Nucleus accumbens (tissue), 56 donors: ENCODE data around the gene CHRNA9.
A peak's percentile ranks its signal among the peaks of the same experiment; 100 is the strongest.

Source experiments
- DNase-seq, 56 donors: peaks; one replicate each; lab custom pipeline; 2025; lab: John Stamatoyannopoulos, UW

CHRNA9 gene

DNA sequence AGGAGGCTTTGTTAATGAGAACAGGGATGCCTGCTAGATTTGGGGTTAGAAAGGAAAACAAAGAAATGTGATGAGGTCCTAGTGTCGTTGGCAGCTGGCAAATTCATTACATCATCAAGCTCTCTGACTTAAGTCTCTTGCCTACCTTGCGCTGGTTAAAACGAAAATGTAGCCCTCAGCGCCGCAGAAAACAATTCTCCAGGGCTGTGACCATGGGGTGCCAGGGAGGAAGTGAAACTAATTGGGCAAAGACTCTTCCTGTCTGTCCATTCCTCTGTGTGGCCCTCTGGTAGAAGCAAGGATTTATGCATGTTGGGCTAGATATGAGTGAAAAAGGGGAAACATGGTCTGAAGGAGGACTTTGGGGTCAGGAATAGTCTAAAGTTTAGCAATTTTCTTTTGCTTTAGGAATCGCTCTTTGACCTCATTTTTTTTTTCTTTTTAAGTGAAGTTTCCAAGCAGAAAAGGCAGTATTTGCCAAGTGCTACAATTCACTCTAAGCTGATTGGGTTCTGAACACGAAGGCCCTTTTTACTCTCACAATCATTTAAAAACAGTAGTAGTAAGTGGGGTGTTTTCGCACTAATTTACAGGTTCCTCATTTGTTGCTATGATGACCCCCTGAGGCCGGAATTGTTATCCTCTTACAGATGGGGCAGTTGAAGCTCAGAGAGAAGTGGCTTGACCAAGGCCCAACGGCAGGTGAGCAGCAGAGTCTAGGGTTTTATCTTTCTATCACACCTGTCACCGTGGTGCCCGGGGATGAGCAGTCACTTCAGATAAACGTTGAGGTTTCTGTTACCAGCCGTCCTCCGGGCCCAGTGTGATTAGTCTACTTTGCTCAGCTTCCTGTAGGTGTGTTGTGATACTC lies 27.3 kb upstream of the CHRNA9 start:
- no peak for DNase-seq

DNA sequence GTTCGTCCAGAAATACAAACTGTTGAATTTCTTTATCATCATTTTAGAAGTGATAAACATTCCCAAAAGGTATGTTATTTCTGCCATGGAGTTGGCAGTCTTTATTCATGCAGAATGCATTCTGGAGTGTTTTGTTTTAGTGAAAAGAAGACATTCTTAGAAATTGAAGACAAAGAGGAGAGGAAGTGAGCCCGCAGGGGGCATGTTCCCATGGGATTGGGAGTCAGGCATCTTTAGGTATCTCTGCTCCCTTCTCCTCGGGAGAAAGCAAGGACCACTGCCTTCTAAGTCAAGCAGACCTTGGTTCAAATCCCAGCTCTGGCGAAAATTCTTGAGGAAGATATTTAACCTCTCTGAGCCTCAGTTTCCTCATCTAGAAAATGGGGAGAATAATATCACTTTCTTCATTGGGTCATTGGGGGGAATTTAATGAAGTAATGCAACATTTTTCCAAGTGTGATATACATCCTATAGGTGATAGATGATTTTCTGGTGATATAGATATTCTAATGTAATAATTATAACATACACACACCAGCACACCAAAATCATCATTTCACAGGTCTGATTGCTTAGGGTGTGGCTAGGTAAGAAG lies 26.5 kb upstream of the CHRNA9 start:
- no peak for DNase-seq

DNA sequence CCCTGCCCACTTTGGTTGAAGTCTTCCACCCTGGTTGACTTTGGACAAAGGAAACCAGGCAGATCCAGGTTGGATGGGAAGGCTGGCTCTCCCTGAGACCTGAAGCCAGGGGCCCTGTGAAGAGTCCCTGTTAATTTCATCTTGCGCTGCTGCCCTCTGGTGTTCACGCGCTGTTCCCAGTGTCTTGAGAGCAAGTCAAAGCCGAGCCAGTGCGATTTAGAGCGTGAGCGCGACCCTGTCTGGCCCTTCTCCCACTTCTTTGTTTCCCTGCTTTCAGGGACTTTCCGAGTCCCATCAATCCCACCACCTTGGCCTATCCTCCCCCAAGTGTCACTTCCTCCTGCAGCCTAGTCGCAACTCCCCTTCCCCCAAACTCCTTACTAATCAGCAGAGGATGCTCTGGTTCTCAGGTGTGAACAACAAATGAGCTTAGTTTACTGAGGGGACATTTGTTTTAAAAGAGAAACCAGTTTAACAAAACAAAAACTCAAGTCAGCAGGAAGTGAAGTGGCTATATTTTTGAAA lies 25.8 kb upstream of the CHRNA9 start:
- DNase-seq, result no peak

DNA sequence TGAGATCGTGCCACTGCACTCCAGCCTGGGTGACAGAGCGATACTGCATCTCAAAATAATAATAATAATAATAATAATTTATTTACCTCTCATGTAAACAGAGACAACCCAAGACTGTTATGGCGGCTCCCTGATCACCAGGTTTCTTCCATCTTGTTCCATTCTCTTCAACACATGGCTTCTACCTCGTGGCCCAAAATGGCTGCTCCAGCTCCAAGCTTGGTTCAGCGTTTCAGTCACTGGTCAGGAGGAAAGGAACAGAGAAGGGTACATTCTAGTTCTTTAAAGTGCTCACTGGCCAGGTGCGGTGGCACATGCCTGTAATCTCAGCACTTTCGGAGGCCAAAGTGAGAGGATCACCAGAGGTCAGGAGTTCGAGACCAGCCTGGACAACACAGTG lies 24.9 kb upstream of the CHRNA9 start:
- DNase-seq, result no peak

DNA sequence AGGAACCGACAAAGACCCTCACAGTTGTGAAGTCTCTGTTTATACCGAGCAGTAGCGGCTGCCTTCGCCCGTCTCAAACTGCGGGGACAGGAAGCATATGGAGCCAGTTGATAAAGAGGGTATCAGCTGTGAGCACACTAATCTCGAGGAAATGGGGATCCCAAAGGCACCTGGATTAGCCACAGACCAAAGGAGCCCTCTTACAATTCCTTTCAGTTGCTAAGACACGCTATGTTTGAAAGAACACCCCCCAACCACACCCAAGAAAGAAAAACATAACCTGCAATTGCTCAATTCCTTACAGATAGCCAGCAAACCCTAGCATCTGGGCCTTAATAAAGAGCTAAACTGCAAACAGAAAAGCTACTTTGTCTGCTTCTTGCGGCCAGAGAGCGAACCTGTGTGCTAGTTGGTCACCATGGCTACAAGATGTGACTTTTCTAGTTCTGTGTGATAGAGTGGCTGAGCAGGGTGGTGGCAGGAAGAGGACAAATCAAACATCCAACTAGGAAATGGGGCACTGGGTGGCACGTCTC lies 23.3 kb upstream of the CHRNA9 start:
- no peak for DNase-seq

DNA sequence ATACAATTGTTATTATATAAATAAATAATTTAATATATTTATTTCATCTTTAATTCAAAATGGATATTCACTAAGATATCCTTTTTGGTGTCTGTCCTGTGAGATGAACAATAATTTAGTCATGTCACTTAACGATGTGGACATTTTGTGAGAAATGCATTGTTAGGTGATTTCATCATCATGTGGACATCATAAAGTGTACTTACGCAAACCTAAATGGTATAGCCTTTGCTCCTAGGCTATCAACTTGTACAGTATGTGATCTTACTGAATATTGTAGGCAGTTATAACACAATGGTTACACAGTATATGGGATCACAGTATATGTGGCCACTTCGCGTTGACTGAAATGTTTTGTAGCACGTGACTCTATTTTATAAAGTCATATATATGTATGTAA lies 20.2 kb upstream of the CHRNA9 start:
- DNase-seq, result no peak

DNA sequence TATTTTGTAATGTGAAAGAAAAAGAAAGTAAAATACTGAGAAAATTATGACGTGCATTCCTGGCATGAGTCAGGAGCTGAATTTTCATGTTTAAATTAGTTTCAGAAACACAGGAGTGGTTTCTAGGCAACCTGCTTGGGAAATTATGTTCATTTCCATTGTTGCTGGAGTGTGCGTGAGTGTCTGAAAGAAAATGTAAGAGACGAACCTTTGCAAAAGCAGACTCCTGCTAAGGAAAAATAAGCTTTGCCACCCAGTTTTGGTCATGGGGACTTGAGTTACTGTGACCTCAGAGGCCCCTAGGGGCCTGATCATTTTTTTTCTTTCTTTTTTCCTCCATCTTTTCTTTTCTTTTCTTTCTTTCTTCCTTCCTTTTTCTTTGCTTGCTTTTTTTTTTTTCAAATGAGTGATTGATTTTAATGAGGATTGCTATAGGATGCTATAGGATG lies 18.8 kb upstream of the CHRNA9 start:
- DNase-seq, result no peak

DNA sequence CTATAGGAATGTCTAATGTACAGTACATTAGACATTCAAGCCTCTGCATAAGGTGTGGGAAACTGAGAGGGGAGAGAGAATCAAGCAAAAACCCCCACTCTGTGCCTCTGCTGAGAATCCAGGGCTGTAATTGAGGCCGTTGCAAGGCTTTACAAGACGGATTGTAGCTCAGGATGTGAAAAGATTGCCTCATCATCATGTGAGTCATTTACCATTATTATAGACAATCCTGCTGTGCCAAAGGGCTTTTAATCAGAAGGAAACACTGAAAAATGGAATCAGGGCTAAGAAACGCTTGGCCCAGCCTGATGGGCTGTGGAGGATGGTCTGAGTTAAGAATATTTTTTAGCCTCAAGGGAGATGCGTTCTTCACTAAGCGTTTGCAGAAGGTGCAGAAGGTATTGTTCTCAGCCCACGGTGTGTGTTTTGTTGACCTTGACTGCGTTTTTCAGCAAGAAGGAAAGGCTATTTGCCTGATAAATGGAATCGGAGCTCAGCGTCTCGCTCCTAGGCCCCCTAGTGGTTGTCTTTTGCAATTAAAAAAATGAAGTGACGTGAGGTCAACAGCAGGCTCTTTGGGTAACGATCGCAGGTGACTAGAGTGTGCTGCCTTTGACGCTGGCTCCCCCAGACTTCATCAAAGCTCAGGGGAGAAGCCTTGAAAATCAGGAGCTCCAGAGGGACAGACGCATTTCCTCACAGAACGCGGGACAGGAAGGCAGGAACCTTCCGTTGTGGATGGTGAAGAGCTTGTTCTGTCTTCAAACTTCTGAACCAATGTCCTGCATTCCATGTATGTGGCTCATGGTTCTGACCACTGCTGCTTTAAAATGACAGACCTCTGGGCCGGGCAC lies 18.1 kb upstream of the CHRNA9 start:
- DNase-seq, result no peak

DNA sequence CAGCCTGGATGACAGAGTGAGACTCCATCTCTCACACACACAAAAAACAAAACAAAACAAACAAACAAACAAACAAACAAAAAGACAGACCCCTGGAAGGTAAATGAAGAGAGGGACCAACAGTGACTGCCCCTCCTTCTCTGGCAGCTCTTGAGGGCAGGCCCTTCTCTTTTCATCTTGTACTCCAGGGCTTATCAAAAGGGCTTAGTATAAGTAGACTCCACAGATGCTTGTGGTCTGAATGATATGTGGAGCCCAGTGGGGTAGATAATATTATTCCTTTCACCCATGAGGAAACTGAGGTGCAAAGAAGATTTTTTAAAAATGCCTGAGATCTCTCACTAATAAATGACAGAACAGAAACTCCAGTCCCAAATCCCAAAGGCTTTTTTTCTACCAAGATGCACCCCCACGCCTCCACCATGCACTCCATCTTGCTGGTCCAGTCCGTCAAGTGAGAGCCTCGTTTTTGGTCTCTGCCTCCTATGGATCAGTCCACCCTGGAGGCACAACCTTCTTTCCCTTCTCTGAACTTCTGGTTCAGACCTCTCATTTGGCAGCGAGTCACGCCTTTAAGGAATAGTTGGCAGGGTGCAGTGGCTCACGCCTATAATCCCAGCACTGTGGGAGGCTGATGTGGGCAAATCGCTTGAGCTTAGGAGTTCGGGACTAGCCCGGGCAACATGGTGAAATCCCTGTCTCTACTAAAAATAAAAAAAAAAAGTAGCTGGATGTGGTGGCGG lies 17.0 kb upstream of the CHRNA9 start:
- DNase-seq, result no peak

DNA sequence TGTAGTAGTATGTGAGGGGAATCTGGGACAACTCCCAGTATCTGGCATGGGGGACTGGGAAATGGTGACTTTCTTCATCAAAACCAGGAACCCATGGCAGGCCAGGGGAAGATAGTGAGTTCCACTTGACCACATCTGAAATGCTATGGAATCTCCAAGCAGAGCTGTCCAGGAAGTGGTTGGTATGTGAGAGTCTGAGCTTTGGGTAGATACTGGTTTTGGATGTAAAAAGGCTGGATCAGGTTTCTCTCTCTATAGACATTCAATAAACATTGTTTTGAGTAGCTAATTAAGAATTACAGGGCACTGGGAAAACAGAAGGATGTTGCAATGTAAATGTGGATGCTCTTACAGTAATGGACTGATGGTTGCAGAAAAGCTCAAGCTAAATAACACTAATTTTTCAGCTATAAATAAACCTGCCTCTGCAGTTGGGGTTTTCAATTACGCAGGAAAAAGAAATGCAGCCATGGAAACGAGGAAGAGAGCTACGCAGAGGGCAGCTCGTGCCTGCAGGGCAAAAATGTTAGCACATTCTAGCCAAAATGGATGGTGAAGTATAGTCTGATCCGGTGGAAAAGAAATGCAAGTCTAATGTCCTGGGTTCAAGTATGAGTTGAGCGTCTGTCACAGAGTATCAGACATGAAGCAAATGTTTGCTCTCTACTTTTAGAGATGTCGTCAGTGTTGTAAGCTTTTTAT lies 13.4 kb upstream of the CHRNA9 start:
- peak in 8 of 56 donors; percentile 2 to 33 (median 20) for DNase-seq

DNA sequence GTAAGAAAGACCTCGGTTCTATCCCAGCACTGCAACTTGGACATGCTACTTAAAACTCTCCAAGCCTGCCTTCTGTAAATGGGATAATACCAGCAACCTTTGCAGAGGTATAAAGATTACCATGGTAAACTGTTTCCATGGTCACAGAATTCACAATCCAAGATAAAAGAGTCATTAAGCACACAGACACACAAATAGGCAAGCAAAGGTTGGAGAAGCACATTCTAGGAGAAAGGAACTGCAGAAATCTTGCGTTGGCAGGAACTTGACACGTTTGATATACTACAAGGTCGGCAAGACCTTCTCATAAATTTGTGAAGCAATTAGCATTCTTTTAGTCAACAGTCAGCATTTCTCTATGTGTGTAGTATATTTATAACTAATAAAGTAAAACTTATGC lies 12.3 kb upstream of the CHRNA9 start:
- DNase-seq, result peak in 3 of 56 donors; percentile 2 to 8 (median 4)

DNA sequence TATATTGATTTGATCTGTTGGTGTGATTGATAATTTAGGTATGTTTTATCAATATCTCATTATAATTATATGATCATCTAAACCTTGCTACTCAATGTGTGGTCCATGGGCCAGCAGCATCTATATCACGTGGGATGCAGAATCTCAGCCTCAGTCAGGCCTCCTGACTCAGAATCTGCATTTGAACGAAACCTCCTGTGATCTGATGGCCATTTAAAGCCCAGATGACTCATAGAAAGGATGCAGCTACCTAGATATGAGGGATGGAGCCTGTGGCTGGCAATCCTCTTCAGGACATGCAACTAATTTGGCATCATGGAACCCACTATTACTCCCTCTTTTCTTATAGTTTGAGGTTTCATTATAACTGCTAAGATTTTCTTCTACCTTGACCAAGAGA lies 11.3 kb upstream of the CHRNA9 start:
- no peak for DNase-seq

DNA sequence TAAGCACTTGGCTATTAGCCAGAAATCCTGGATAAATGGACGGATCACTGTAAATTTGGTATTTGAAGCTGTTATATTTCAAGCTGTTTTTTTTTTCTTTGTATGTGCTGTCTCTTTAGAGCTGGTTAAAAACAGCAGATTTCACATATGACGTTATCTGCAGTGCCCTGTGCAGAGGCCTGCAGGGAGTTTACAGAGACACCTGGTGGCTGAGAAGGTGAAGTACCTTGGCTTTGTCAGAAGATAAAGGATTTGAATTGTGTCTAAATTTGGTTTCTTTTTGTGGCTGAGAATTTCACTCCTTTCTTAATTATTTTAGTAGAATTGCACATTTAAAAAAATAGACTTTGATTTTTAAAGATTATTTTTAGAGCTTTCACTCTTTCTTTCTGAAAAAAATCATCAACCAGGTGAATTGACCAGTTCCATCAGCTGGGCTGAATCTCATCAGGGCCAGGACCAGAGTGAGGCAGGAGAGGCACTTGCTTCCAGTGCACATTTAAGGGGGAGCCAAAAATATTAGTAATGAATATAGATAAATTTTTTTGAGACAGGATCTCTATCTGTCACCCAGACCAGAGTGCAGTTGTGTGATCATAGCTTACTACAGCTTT lies 9.6 kb upstream of the CHRNA9 start:
- DNase-seq, result peak in 16 of 56 donors; percentile 3 to 64 (median 23)

DNA sequence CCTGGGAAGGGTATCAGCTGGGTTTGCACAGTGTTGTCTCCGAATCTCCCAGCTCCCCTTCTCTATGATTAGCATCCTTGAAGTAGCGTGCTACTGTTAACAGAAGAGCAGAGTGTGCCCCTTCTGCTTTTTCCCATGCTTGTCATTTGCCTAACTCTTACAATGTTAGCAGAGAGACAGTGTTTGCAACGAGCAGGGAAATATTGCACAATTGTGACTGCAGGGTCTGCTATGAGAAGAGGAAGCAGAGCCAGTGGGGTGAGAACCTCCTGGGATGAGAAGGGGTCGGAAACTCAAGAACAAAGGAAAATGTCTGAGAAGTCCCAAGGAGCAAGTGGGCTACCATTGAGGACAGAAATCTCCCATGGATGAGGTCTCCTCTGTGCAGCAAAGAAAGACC lies 7.8 kb upstream of the CHRNA9 start:
- DNase-seq, result peak in 4 of 56 donors; percentile 2 to 14 (median 8)

DNA sequence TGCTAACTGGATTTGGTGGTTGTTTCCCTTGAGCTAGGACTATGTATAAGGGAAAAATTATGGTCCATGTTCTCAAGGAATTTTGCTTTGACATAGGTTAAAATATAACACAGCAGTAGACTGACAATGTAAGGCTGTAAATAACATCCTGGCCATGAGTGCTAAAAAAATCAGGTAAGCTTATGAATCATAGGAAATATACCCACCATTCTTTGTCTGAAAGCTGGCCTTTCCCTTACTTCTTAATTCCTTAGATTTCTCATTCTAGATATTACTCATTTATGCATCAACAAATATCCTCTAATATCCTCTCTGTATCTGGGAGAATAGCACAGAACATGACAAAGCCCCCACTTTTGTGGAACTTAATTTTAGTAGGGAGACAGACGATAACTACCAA lies 6.8 kb upstream of the CHRNA9 start:
- DNase-seq, result no peak

DNA sequence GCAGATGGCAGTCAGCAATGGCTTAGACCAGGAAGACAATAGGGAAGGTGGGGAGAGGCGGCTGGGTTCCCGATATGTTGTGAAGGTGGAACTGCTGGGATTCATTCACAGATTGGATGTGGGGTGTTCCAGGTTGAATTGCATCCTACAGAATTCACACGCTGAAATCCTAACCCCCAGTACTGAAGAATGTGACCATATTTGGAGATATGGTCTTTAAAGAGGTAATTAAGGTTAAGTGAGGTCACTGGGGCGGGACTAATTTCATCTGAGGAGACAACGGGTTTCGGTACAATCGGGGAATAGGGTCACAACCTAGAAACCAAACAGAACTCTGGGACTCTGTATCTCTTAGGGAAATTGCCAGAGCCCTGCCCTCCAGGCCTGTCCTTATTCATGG lies 5.3 kb upstream of the CHRNA9 start:
- DNase-seq, result no peak

DNA sequence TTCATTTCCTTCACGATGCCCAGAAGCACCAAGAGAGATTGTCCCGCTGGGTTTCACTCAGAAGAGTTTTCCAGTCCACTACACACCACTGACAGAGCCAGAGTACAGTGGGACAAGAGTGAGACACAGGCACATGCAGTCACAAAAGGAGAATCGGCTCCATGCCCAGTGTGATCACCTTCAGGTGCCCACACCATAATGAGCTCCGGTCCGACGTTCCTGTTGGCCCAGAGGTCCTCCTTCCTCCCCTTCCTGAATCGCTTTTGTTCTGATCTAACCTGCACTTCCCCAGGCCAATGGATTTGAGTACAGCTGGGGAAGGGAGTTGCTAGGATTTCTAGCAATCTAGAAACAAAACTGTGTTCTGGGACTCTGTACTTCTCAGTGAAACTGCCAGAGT lies 4.6 kb upstream of the CHRNA9 start:
- no peak for DNase-seq

DNA sequence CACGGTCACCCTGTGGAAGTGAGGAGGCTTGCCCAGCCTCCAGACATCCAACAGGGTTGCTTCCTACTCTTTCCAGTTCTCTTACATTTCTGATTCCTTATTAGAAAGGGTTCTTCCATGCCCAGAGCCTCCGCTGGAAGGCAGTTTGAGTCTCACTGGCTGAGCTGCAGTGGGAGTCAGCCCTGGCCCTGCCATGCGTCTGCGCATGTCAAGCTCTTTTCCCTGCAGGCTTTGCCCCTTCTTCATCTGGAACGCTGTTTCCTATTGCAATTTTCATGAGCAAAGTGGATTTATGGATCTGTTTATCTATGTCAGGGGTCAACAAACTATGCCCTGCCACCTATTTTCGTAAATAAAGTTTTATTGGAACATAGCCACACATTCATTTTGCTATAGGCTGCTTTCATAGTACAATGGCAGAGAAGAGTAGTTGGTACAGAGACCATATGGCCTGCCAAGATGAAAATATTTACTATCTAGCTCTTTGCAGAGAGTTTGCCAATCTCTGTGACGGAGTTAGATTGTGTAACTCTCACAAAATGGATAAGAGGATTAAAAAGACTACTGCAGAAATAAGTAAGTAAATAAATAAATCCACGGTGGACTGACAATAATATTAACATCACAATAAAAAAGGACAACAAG lies 3.9 kb upstream of the CHRNA9 start:
- no peak for DNase-seq
